Posterior cingulate gyrus (tissue), 11 donors: ENCODE measurements around the gene LRRC42.

Experiments used
- DNase-seq, 10 donors: peaks; one replicate each; pipeline versions ENCODE4 v3.0.0 to v3.0.0-alpha.2; 2020 to 2021; ENCODE audit warnings: mixed read lengths in 3 of 10
- intact Hi-C: fragments of 100-400 bp; cut with DNase I; formaldehyde crosslinking; loops from one replicate; pipeline ENCODE4 v1.15.1; 2023

Gene LRRC42, protein sequence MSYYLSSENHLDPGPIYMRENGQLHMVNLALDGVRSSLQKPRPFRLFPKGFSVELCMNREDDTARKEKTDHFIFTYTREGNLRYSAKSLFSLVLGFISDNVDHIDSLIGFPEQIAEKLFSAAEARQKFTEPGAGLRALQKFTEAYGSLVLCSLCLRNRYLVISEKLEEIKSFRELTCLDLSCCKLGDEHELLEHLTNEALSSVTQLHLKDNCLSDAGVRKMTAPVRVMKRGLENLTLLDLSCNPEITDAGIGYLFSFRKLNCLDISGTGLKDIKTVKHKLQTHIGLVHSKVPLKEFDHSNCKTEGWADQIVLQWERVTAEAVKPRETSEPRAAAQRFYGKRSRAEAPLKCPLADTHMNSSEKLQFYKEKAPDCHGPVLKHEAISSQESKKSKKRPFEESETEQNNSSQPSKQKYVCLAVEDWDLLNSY

DNA sequence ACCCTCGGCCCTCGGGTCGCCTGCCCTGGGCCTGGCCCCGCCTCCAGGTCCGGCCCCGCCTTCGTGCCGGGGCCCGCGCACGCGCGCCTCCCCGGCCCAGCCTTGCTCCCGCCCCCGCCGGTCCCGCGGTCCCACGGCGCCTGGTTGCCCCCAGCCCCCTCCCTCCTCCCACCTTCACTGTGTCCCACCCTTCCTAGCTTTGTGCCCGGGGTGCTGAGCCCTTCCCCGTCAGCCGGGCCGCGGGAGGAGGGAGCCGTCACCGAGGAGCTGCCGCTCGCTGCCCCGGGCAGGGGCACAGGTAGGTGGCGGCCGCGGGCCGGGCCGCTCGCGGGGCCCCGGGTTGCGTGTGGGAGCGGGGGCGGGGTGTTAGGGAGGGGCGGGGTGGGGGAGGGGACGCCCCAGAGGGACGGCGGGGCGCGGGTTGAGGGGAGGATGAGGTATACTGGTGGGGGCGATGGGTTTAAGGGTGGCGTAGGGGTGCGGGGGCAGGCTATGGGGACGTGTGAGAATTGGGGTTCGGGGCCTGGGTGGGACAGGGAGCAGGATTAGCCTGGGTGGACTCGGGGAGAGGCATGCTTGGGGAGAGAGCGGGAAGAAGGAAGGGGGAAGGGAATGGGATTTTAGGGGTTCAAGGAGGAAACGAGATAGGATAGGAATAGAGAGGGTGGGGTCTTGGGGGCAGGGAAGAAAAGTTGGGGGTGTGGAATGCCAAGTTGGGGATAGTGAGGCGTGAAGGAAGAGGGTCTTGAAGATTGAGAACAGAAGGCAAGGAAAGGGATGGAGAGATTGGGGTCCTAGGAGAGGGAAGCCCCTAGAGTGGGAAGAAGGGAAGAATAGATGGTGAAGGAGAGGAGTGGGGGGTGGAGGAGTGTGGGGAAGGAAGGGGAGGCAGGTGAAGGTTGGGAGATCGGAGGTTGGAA is at the start of gene LRRC42:
Gene LRRC42 (plus strand): TSS at position 99 of the 920 bp plus-strand sequence. CDS start 5,650 bp downstream, outside the sequence.
- DNase-seq: peak in 1 of 10 donors; percentile 87
- intact Hi-C loops: loop anchor here (1.0 to 5.0 kb wide), 4 partner anchors 57 to 541 kb away; partner anchors contain the start of genes NDC1, TCEANC2, TMEM59 and YIPF1

DNA sequence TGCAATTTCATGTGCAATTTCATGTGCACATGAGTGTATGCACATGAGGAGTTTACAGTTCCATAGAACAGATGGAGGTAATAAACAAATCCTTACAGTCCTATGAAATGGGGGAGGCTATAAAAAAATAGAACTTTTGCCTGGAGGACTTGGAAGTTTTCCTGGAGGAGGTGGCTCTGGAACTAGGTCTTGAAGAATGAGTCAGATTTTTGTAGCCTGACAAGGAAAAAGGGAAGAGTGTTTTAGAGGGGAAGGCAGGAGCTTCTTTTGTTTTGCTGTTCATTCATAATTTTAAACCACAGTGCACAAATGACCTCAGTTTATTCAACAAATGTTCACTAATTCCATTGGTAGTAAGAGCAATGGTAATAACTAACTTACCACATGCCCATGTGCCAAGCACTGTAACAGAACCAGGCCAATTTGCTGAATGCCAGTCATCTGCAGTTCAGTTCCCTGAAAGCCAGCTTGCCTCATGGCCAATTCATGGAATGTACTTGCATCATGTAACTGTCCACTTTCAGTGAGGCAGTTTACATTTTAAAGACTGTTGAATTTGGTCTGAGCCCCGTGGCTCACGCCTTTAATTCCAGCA is 49.4 kb upstream of the LRRC42 start:
- intact Hi-C loops: no loop called here

DNA sequence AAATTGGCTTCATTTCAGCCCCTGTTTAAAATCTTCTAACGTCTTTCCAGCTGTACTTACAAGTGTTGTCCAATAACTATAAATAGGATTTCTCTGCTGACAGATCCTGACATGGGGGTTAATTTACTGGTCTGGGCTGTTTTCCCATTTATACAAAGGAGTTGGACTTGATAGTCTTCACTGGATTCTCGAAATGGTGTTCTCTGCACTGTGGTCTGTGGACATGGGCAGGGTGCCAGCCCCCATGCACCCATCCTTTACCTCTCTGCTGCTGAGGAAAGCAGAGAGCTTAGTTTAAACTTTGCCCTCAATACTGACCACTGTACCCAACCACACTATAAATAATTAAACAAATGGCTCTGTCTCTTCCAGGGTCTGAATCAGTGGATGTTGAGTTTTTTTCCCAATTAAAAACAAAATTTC is 46.9 kb upstream of the LRRC42 start:
- peak in 2 of 10 donors; percentile 26 to 70 for DNase-seq
- intact Hi-C loops: no loop called here

More for the DNA sequence above, 49.4 kb upstream of the LRRC42 start:
- DNase-seq: no peak

DNA sequence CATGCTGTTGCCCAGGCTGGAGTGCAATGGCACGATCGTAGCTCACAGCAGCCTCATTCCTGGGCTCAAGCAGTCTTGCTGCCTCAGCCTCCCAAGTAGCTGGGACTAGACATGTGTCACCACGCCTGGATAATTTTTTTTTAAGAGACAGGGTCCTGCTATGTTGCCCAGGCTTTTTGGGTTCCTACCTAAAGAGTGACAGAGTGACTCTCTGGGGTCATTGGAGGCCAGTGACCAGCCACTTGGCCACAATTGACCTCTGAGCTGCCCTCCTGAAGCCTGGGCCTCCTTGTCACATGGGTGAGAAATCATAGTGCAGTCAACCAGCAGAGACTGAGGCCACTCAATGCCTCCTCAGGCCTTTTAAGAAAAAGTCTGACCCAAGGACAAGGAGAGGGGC is 46.4 kb upstream of the LRRC42 start:
- intact Hi-C loops: no loop called here
- DNase-seq: peak in 1 of 10 donors; percentile 22

DNA sequence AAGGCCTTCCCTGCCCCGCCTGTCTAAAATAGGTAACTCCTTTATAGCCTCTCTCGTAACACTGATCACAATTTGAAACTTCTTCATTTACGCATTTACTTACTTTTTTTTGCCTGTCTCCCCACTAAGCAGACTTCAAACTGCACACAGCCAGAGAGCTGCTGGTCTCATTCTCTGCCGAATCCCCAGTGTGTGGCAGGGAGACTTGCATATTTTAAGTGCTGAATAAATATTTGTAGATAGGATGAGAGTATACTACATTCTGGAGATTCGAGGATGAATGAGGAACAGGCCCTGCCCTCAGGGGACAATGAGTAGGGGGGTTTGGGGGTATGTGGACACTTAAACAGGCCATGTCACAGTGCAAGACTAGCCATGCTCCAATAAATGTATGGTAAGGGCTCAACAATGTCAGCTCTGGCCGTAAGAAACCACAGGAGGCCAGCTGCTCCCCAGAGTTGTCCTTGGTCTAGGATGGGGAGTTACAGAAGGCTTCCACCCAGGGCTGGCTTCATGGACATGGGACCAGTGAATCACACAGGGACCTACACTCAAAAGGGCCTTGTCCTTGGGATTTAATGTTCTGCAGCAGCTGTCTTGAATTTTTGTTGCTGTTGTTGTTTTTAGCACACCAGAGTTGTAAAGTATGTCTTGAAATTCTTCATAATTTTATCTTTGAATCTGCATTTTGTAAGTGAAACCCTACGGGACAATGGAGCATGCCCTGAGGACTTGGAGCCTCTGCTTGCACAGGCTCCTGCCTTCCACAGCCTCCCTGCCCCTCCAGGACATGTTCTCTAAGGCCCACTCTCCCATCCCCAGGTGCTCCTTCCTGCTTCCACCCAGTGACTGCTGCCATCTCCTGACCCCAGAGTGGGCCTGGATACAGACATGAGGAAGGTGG is 43.7 kb upstream of the LRRC42 start:
- intact Hi-C loops: no loop called here
- no peak for DNase-seq

DNA sequence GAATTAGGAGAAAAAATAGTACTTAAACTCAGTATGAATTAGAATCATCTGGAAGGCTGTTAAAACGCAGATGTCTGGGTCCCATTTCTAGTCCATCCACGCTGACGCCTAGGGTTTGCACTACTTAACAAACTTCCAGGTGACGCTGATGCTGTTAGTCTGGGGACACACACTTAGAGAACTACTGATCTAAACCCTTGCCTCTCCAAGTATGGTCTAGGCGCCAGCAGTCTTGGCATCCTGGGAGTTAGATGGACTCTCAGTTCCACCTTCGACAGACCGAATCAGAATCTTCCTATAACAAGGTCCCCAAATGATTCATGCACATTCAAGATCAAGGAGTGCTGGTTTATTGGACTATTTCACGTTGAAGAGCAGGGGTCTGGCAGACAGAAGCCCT is 40.6 kb upstream of the LRRC42 start:
- no peak for DNase-seq

DNA sequence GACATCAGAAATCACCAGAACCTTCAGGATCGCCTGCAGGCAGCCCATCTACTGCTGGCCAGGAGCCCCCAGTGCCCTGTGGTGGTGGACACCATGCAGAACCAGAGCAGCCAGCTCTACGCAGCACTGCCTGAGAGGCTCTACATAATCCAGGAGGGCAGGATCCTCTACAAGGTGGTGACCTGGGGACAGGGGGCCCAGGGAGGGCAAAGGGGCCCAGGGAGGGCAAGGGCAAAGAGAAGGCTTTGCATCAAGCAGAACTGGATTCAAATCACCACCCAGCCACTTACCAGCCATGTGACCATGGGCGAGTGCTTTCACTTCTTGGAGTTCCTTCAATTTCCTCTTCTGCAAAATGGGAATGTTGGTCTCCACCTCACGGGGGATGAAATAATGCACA is 40.0 kb upstream of the LRRC42 start:
- intact Hi-C loops: no loop called here
- DNase-seq: no peak

More for the DNA sequence above, 40.6 kb upstream of the LRRC42 start:
- intact Hi-C loops: no loop called here

DNA sequence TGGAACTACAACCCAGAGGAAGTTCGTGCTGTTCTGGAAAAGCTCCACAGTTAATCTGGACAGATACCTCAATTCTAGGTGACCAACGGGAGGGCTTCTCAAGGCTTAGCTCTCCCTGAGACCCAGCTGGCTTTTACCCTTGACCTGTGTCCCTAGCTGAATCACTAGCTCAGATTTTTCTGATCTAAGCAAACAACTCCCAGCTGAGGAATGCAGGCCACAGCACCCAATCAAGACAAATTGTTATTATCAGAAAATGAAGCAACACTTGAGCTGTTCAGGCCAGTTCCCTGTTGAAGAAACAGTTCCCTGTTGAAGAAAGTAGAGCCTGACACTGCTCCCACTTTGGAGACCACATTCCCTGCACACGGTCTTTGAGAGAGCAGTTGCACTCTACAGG is 36.2 kb upstream of the LRRC42 start:
- intact Hi-C loops: no loop called here
- DNase-seq: no peak

DNA sequence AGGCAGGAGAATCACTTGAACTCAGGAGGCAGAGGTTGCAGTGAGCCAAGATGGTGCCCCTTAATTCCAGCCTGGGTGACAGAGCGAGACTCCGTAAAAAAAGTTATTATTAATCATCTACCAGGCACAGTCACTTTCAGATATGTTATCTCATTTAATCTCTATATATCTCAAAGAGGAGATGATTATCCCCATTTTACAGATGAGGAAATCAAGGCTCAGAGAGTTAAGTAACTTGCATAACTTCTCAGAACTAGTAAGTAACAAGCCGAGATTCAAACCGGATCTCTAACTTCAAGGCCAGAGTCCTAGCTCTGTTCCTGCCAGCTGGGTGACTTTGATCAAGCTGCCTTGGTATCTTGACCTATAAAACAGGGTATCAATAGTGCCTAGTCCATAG is 34.7 kb upstream of the LRRC42 start:
- no peak for DNase-seq
- intact Hi-C loops: no loop called here

DNA sequence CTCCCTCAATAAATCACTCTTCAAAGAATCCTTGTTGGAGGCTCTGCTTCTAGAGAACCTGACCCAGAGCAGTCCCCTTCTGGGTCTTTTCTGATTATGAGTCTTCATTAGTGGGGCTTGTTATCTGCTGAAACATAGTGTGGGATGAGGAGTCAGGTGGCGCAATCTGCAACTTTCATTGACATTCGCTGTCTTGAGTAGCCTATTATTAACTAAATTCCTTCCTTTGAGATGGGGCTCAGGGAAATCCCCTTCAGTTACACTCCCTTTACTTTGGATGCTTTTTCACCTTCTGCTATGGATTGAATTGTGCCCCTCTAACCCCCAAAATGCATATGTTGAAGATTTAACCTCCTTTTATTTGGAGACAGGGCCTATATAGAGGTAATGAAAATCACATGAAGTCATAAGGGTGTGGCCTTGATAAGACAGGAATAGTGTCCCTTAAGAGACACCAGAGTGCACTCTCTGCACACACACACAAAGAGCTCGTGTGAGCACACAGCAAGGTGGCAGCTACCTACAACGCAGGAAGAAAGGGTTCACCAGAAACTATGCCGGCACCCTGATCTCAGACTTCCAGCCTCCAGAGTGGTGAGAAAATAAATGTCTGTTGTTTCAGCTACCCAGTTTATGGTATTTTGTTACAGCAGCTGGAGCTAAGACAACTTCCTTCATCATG is 32.7 kb upstream of the LRRC42 start:
- intact Hi-C loops: no loop called here

DNA sequence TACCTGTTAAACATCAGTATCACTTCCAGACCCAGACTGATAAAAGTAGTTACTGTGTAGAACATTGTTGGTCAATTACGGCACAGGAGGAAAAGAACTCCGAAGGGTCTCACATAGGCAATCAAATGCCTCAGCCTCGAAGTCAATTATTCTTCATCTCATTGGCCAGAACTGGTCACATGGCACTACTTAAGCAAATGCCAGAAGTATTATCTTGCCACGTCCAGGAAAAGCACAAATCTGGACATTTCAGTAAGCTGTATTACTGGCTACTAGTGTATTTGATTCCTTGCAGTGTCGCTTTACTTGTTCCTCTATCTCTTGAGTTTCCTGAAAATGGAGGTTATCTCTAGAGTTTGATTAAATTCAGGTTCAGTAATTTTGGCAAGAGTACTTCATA is 27.8 kb upstream of the LRRC42 start:
- DNase-seq: no peak
- intact Hi-C loops: no loop called here

More for the DNA sequence above, 32.7 kb upstream of the LRRC42 start:
- DNase-seq: peak in 1 of 10 donors; percentile 39

DNA sequence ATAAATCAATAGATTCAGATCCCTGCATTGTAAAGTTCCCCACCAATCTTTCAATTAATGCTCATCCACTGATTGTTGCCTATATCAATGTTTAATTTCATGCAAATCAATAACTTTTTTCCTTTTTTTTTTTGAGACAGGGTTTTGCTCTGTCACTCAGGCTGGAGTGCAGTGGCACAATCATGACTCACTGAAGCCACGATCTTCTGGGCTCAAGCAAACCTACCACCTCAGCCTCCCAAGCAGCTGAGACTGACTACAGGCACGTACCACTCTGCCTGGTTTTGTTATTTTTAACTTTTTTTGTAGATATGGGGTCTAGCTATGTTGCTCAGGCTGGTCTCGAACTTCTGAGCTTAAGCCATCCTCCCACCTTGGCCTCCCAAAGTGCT is 26.5 kb upstream of the LRRC42 start:
- intact Hi-C loops: no loop called here
- DNase-seq: no peak

DNA sequence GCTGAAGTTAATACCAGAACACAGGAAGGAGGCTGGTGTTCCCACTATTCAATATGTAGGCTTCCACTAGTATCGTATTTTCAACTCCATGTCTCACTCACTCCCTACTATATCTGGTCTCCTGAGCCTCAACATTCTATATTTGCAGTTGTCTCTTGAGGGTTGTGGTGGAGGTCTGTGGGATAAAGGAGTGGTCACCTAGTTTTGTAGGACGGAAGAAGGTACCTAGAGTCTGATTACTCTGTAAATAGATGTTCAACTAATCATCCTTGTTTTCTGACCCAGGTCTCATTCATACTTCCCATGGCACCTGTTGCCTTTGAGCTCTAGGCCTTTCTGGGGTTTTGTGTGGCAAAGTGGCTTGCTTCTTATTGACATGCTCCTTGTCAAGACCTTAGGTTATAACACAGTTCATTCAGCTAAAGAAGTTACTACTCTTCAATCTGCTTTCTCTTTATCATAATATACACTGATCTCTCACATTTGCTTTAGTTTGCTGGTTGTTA is 18.7 kb upstream of the LRRC42 start:
- no peak for DNase-seq
- intact Hi-C loops: no loop called here

DNA sequence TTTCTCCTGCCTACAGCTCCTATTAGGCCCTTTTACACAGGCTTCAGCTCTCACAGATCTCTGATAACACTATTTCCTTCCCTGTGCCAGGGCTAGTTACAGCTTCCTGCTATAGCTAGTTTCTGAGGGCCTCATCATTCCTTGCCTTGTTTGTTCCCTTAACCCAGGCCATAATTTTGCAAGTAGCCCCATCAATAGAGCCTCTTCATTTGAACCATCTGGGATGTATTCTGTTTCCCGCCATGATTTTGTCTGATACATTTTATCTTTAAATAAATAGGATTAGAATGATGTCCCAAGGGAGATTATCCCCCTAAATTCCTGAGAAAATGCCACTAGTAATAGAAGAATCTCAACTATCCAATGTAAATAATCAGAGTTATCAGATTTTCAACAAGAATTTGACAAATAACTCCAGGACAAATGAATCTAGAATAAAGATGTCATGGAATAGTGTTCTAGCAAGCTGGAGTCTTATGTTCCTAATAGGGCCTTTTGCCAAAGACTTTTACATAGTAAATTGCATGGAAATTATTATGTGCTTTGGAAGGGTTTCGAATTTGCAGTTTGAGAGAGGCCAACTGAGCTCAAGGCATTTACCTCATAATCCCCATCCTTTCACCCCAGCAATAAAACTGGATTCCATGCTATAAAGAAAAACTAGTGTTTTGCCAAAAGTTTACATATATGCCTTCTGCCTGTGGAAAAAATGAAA is 16.7 kb upstream of the LRRC42 start:
- intact Hi-C loops: no loop called here
- no peak for DNase-seq

DNA sequence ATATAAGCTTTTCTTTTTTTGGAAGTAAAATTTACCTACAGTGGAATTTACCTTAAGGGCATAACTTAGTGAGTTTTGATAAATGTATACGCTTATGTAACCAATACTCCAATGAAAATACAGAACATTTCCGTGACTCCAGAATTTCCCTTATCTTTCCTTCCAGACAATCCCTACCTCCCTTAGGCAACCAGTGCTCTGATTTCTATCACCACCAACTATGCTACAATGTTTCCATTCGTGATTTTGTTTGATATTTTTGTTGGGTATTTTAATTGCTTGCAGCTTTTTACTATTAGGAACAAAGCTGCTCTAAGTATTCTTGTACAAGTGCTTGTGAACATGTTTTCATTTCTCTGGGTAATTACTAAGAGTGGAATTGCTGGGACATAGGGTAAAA is 15.2 kb upstream of the LRRC42 start:
- no peak for DNase-seq
- intact Hi-C loops: no loop called here

DNA sequence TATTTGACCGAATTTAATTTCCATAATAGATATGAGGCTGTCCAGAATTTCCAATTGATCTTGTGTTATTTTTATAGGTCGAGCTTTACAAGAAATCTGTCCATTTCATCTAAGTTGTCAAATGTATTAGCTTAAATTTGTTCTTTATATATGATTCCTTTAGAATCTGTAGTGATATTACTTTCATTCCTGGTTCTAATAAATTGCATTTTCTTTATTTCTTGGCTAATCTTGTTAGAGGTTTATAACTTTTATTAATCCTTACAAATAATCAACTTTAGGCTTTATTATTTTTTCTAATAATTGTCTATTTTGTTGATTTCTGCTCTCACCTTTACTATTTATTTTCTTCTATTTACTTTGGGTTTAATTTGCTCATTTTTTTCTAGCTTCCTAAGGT is 14.6 kb upstream of the LRRC42 start:
- intact Hi-C loops: no loop called here
- no peak for DNase-seq

DNA sequence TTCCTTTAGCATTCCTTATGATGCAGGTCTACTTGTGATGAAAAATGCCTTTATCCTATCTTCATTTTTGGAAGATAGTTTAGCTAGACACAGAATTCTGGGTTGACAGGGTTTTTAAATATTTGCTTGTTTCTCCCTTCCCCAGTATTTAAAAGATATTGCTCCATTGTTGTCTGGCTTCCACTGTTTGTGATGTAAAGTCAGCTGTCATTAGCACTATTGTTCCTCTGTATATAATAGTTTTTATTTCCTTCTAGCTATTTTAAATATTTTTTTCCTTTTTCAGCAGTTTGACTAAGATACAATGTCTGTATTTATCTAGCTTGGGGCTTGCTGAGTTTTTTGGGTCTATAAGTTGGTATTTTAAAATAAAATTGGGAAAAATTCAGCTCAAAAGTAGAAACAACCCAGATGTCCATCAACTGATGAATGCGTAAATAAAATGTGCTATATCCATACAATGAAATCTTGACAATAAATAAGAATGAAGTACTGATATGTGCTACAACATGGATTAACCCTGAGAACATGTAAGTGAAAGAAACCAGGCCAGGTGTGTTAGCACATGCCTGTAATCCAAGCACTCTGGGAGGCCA is 11.9 kb upstream of the LRRC42 start:
- intact Hi-C loops: no loop called here
- no peak for DNase-seq

DNA sequence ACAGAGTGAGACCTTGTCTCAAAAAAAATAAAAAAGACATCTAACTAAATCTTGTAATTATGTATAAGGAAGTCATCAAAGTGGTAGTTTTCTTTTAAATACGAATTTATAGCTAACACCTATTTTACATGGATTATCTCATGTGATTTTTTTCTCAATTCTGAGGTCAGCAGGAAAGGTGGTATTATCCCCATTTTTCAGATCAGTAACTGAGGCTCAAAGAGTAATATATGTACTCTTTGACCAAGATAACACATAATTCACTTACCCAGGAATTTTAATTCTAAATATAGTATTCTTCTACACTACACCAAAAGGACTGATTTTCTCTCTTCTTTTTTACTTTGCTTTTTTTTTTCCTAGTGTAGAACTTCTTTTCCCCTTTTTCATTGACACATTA is 9.7 kb upstream of the LRRC42 start:
- intact Hi-C loops: no loop called here

More for the DNA sequence above, 9.7 kb upstream of the LRRC42 start:
- DNase-seq: no peak
